Loucy (cell line): ENCODE results near the gene MPZL3.

Experiments
- H2AFZ ChIP-seq: fragments of 200-600 bp; sonication (generic); 2 replicates; pipeline ENCODE4 v1.6.0; 2016; ENCODE audit warnings: antibody characterized with exemption, mild to moderate bottlenecking, low read length, moderate library complexity
- H3F3A ChIP-seq: fragments of 200-600 bp; 2 replicates; pipeline ENCODE4 v1.6.0; 2016; ENCODE audit warnings: antibody characterized with exemption, low read depth, mild to moderate bottlenecking
- H3K27me3 ChIP-seq: fragments of 200-600 bp; sonication (generic); 2 replicates; pipeline ENCODE4 v1.6.1; 2014; ENCODE audit warnings: low read length, mild to moderate bottlenecking; ENCODE audit not compliant: insufficient read depth, poor library complexity, severe bottlenecking
- H3K36me3 ChIP-seq: fragments of 200-600 bp; sonication (generic); 2 replicates; pipeline ENCODE4 v1.6.1; 2016; ENCODE audit warnings: low read length; ENCODE audit not compliant: insufficient read depth
- H3K4me1 ChIP-seq: fragments of 200-600 bp; sonication (generic); 2 replicates; pipeline ENCODE4 v1.5.1; 2014; ENCODE audit warnings: low read length, mild to moderate bottlenecking; ENCODE audit not compliant: insufficient read depth, poor library complexity, severe bottlenecking
- H3K4me2 ChIP-seq: fragments of 200-600 bp; sonication (generic); 2 replicates; pipeline ENCODE4 v1.6.0; 2014; ENCODE audit warnings: antibody characterized with exemption, low read length, low read depth, mild to moderate bottlenecking; ENCODE audit not compliant: poor library complexity, severe bottlenecking
- H3K4me3 ChIP-seq: fragments of 200-600 bp; sonication (generic); 2 replicates; pipeline ENCODE4 v1.5.1; 2014; ENCODE audit warnings: low read length, mild to moderate bottlenecking, mixed read lengths; ENCODE audit not compliant: poor library complexity, severe bottlenecking
- H3K79me2 ChIP-seq: fragments of 200-600 bp; sonication (generic); 2 replicates; pipeline ENCODE4 v1.6.1; 2014; ENCODE audit warnings: low read length; ENCODE audit not compliant: insufficient read depth
- H3K9ac ChIP-seq: fragments of 200-600 bp; sonication (generic); 2 replicates; pipeline ENCODE4 v1.6.0; 2014; ENCODE audit warnings: mild to moderate bottlenecking, low read depth, low read length, moderate library complexity; ENCODE audit not compliant: poor library complexity, severe bottlenecking
- H3K9me2 ChIP-seq: fragments of 200-600 bp; sonication (generic); replicated peaks from 2 replicates; pipeline ENCODE4 v1.6.1; 2016; ENCODE audit warnings: low read depth, low read length, mixed read lengths
- H3K9me3 ChIP-seq: fragments of 200-600 bp; sonication (generic); 2 replicates; pipeline ENCODE4 v1.6.1; 2014; ENCODE audit warnings: mild to moderate bottlenecking, antibody characterized with exemption, low read length, low read depth; ENCODE audit not compliant: insufficient read depth
- H4K20me1 ChIP-seq: fragments of 200-600 bp; sonication (generic); 2 replicates; pipeline ENCODE4 v1.6.0; 2014; ENCODE audit warnings: antibody characterized with exemption, low read length, mild to moderate bottlenecking; ENCODE audit not compliant: insufficient read depth, poor library complexity, severe bottlenecking
- EZH2phosphoT487 ChIP-seq: fragments of 200-600 bp; IDR thresholded peaks from 2 replicates; pipeline ENCODE4 v1.6.1; 2018; ENCODE audit warnings: antibody characterized with exemption, mild to moderate bottlenecking, moderate library complexity, borderline replicate concordance
- TF ChIP-seq, protein P1 (sequence below): fragments of 200-600 bp; sonication (generic); conservative IDR thresholded peaks from 2 replicates; pipeline ENCODE4 v1.5.1; 2014; ENCODE audit warnings: mild to moderate bottlenecking, antibody characterized with exemption, low read length

Gene MPZL3

GRCh38 chr11:118236170-118236569, 16.0 kb downstream of the MPZL3 start:
- TF ChIP-seq, protein P1, sequence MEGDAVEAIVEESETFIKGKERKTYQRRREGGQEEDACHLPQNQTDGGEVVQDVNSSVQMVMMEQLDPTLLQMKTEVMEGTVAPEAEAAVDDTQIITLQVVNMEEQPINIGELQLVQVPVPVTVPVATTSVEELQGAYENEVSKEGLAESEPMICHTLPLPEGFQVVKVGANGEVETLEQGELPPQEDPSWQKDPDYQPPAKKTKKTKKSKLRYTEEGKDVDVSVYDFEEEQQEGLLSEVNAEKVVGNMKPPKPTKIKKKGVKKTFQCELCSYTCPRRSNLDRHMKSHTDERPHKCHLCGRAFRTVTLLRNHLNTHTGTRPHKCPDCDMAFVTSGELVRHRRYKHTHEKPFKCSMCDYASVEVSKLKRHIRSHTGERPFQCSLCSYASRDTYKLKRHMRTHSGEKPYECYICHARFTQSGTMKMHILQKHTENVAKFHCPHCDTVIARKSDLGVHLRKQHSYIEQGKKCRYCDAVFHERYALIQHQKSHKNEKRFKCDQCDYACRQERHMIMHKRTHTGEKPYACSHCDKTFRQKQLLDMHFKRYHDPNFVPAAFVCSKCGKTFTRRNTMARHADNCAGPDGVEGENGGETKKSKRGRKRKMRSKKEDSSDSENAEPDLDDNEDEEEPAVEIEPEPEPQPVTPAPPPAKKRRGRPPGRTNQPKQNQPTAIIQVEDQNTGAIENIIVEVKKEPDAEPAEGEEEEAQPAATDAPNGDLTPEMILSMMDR: no peak
- no peak for TF ChIP-seq EZH2phosphoT487
- H3F3A ChIP-seq: no peaks in the 10 kb centered on the region
- no peaks in the 10 kb centered on the region for H3K36me3 ChIP-seq
- no peaks in the 10 kb centered on the region for H3K9me2 ChIP-seq
- H2AFZ ChIP-seq: no peak overlapping the region
- no peaks in the 10 kb centered on the region for H4K20me1 ChIP-seq
- no peak overlapping the region for H3K9ac ChIP-seq
- no peaks in the 10 kb centered on the region for H3K9me3 ChIP-seq
- no peaks in the 10 kb centered on the region for H3K79me2 ChIP-seq
- H3K4me1 ChIP-seq: peaks cover 29% of the 10 kb centered on the region
- no peak overlapping the region for H3K4me2 ChIP-seq
- H3K4me3 ChIP-seq: no peak overlapping the region
- no peaks in the 10 kb centered on the region for H3K27me3 ChIP-seq

GRCh38 chr11:118234833-118235232, 17.3 kb downstream of the MPZL3 start:
- no peaks in the 10 kb centered on the region for H4K20me1 ChIP-seq

DNA sequence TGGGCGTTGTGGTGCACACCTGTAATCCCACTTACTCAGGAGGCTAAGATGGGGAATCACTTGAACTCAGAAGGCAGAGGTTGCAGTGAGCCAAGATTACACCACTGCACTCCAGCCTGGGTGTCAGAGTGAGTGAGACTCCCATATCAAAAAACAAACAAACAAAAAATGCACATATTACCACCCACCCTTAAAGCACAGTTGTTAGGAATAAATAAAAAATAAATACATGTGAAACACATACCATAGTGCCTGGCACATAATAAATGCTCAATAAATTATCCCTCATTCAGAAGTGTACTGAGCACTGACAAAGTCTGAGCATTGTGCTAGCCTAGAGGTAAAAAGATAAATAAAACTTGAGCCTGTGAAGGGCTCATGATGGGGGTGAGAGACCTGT, 18.3 kb downstream of the MPZL3 start:
- Histone ChIP-seq H3K9ac (no peak overlapping the region), H3K9me2 (no peaks in the 10 kb centered on the region), H3F3A (no peaks in the 10 kb centered on the region), H3K9me3 (no peaks in the 10 kb centered on the region), H3K79me2 (no peaks in the 10 kb centered on the region), H3K27me3 (no peaks in the 10 kb centered on the region), H2AFZ (no peak overlapping the region), H3K36me3 (no peaks in the 10 kb centered on the region), H3K4me1 (peaks cover 6% of the 10 kb centered on the region), H3K4me2 (no peak overlapping the region), H4K20me1 (no peaks in the 10 kb centered on the region), H3K4me3 (no peak overlapping the region)
- TF ChIP-seq, protein P1: no peak
- no peak for TF ChIP-seq EZH2phosphoT487

More at GRCh38 chr11:118234833-118235232, 17.3 kb downstream of the MPZL3 start:
- no peak overlapping the region for H3K9ac ChIP-seq
- H3K27me3 ChIP-seq: no peaks in the 10 kb centered on the region
- TF ChIP-seq, protein P1: no peak
- no peak for TF ChIP-seq EZH2phosphoT487
- no peaks in the 10 kb centered on the region for H3K9me2 ChIP-seq
- H3K4me1 ChIP-seq: peaks cover 16% of the 10 kb centered on the region
- no peak overlapping the region for H3K4me3 ChIP-seq
- H3K36me3 ChIP-seq: no peaks in the 10 kb centered on the region
- no peak overlapping the region for H3K4me2 ChIP-seq
- H3K79me2 ChIP-seq: no peaks in the 10 kb centered on the region
- no peak overlapping the region for H2AFZ ChIP-seq
- no peaks in the 10 kb centered on the region for H3K9me3 ChIP-seq
- no peaks in the 10 kb centered on the region for H3F3A ChIP-seq
